RWPE2 (cell line): ENCODE measurements around the gene TSHZ2.

ENCODE experiments used
- ATAC-seq: fragments of 200-7000 bp; cut with Tn5 transposase; 3 replicates; pipeline ENCODE4 v1.9.1; 2021; ENCODE audit warnings: low read depth
- DNase-seq: peaks from one replicate; pipeline ENCODE4 v3.0.0-alpha.2; 2020; ENCODE audit warnings: low spot score
- H3K27ac ChIP-seq: fragments of 450-650 bp; 2 replicates; pipeline ENCODE4 v1.5.1; 2017; ENCODE audit warnings: mild to moderate bottlenecking; ENCODE audit not compliant: poor library complexity, severe bottlenecking
- H3K27me3 ChIP-seq: fragments of 250-450 bp; sonication (Bioruptor Pico); 2 replicates; pipeline ENCODE4 v1.5.1; 2021; ENCODE audit warnings: mild to moderate bottlenecking, moderate library complexity; ENCODE audit not compliant: insufficient read depth, poor library complexity, severe bottlenecking
- H3K36me3 ChIP-seq: fragments of 250-450 bp; sonication (Bioruptor Pico); 2 replicates; pipeline ENCODE4 v1.5.1; 2020; ENCODE audit warnings: low read depth, mild to moderate bottlenecking, moderate library complexity
- H3K4me1 ChIP-seq: fragments of 250-450 bp; sonication (Bioruptor Pico); 2 replicates; pipeline ENCODE4 v1.5.1; 2021; ENCODE audit warnings: mild to moderate bottlenecking, moderate library complexity; ENCODE audit not compliant: insufficient read depth, poor library complexity, severe bottlenecking
- H3K4me3 ChIP-seq: fragments of 250-450 bp; sonication (Bioruptor Pico); 2 replicates; pipeline ENCODE4 v1.5.1; 2021; ENCODE audit warnings: mild to moderate bottlenecking, moderate library complexity; ENCODE audit not compliant: severe bottlenecking
- H3K9me3 ChIP-seq: fragments of 250-450 bp; sonication (Bioruptor Pico); 2 replicates; pipeline ENCODE4 v1.5.1; 2021; ENCODE audit warnings: mild to moderate bottlenecking, moderate library complexity; ENCODE audit not compliant: severe bottlenecking
- TF ChIP-seq, protein P1 (sequence below): fragments of 450-650 bp; IDR thresholded peaks from one replicate; pipeline ENCODE4 v1.5.1; 2017; ENCODE audit warnings: mild to moderate bottlenecking, moderate library complexity; ENCODE audit not compliant: poor library complexity, severe bottlenecking

Gene TSHZ2

DNA sequence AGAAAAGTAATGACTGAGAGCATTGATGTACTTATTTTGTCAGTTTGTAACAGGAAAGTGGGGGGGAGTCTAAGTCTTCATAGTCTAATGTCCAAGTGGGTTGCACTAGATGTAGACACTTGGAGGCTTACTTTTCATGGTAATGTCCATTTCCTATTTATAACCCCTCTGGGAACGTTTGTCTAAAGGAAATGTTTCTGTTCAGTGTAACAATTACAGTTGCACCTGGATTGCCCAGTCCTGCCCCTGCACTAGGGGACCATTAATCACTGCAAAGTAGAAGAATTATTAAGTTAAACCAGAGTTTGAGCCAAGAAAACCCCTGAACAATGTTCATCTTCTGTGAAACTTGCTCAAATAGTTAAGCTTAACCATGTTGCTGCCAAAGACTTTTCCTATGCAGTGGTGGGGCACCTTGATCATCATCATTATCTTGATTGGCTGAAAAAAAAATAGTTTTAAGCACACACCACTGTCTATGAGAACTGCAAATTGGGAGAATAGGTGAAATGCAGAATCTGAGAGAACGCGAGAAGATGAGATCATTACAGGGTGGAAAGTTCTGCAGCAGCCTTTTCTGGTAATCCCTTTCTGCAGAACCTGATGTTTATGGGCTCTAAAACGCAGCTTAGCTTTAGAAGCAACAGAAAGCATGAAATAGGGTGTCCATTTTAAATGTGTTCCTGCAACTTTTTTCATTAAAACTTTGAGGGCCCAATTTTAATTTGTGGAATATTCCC, 515.5 kb downstream of the TSHZ2 start:
- Histone ChIP-seq H3K36me3 (no peaks in the 10 kb centered on the region), H3K27me3 (no peaks in the 10 kb centered on the region), H3K27ac (no peak overlapping the region), H3K4me1 (peaks cover 6% of the 10 kb centered on the region), H3K9me3 (no peaks in the 10 kb centered on the region), H3K4me3 (no peak overlapping the region)
- TF ChIP-seq, protein P1, sequence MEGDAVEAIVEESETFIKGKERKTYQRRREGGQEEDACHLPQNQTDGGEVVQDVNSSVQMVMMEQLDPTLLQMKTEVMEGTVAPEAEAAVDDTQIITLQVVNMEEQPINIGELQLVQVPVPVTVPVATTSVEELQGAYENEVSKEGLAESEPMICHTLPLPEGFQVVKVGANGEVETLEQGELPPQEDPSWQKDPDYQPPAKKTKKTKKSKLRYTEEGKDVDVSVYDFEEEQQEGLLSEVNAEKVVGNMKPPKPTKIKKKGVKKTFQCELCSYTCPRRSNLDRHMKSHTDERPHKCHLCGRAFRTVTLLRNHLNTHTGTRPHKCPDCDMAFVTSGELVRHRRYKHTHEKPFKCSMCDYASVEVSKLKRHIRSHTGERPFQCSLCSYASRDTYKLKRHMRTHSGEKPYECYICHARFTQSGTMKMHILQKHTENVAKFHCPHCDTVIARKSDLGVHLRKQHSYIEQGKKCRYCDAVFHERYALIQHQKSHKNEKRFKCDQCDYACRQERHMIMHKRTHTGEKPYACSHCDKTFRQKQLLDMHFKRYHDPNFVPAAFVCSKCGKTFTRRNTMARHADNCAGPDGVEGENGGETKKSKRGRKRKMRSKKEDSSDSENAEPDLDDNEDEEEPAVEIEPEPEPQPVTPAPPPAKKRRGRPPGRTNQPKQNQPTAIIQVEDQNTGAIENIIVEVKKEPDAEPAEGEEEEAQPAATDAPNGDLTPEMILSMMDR: no peak
- no peak for ATAC-seq
- no peak for DNase-seq

DNA sequence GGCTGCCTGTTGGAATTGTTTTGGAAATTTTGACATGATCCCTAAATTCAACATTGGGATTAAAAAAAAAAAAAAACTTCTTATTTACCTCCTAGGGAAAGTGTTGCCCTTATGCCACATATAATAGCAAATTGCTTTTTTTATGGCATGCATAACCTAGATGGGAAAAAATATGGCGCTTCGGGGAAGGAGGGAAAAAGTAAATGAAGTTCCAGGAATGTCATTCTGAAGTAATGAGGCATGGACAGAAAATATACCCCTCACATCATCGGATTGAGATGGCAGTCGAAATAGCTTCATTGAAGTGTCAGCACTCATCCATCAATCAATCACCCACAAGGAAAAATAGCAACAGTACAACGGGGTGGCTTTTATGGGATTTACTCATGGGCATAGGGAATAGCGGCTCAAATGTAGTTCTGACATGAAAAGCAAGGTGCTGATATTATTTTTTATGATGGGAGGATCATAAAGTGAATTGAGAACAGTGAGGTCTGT, 516.7 kb downstream of the TSHZ2 start:
- H3K4me3 ChIP-seq: no peak overlapping the region
- no peaks in the 10 kb centered on the region for H3K9me3 ChIP-seq
- peaks cover 8% of the 10 kb centered on the region for H3K4me1 ChIP-seq
- TF ChIP-seq, protein P1: no peak
- no peaks in the 10 kb centered on the region for H3K36me3 ChIP-seq
- ATAC-seq (no peak), DNase-seq (no peak)
- no peaks in the 10 kb centered on the region for H3K27me3 ChIP-seq
- no peak overlapping the region for H3K27ac ChIP-seq

DNA sequence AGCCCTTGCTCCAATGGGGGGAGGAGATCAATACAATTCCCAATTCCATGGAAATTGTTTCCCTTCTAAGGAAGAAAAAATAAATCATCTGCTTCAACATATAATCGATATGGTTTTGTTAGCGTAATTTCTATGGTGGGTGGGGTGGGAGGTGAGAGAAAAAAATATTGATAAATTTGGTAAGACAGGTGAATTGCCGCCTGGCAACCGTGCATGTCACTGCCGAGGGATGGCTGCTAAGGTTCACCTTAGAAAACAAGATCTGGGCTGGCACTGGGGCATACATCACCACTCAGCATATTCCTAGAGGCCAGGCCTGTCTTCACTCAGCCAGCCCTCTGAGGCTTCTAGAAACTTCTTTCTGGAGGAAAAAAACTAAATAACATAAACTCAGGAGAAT, 517.4 kb downstream of the TSHZ2 start:
- H3K27me3 ChIP-seq: no peaks in the 10 kb centered on the region
- ATAC-seq (no peak), DNase-seq (no peak)
- H3K36me3 ChIP-seq: no peaks in the 10 kb centered on the region
- H3K27ac ChIP-seq: no peak overlapping the region
- H3K4me3 ChIP-seq: no peak overlapping the region
- TF ChIP-seq, protein P1: no peak
- H3K9me3 ChIP-seq: no peaks in the 10 kb centered on the region
- peaks cover 8% of the 10 kb centered on the region for H3K4me1 ChIP-seq

DNA sequence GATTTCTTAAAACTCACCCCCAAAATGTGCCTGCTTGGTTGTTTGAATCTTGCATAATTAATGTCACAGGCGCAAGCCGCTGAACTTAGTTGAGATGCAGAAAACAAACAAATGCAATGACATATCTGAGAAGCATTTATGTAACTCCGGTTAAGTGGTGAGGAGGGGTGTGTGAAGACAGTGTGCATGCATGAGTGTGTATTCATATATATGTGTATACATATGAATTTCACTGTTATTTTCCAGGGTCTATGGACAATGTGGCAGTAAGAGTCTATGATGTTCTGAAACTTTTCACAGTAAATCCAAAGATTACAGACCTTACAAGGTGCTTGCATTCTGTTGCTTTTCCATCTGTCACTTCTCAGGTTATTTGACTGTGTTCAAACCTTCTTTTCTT, 518.5 kb downstream of the TSHZ2 start:
- TF ChIP-seq, protein P1: no peak
- no peaks in the 10 kb centered on the region for H3K9me3 ChIP-seq
- H3K36me3 ChIP-seq: no peaks in the 10 kb centered on the region
- H3K4me1 ChIP-seq: peaks cover 8% of the 10 kb centered on the region
- no peak overlapping the region for H3K27ac ChIP-seq
- no peaks in the 10 kb centered on the region for H3K27me3 ChIP-seq
- ATAC-seq (no peak), DNase-seq (no peak)
- H3K4me3 ChIP-seq: no peak overlapping the region

DNA sequence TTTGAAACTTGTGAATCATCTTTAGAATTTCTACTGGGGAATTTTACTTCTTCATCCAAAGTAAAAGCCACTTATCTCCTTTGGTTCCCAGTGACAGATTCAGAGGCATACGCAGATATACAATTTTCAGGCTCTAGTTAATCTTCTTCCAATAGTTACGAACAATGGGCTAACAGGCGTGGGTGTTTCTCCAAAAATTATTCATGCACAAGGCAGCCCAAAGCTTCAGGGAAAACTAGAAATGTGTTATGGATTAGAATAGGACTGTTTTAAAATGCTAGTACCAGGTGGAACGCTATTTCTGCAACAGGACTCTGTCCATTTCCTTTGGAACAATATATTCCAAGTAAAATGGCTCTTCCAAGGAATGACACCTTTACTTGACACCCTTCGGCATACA, 519.3 kb downstream of the TSHZ2 start:
- H3K4me1 ChIP-seq: peaks cover 8% of the 10 kb centered on the region
- H3K4me3 ChIP-seq: no peak overlapping the region
- H3K9me3 ChIP-seq: no peaks in the 10 kb centered on the region
- H3K27ac ChIP-seq: no peak overlapping the region
- no peaks in the 10 kb centered on the region for H3K27me3 ChIP-seq
- TF ChIP-seq, protein P1: no peak
- DNase-seq (no peak), ATAC-seq (no peak)
- no peaks in the 10 kb centered on the region for H3K36me3 ChIP-seq
